GM12865 (cell line): ENCODE measurements around the gene HOXC11.

Source experiments
- DNase-seq: peaks from one replicate; pipeline ENCODE4 v3.0.0; 2010; ENCODE audit warnings: low read depth
- H3K4me3 ChIP-seq: 2 replicates; pipeline ENCODE4 v1.5.1; 2011; ENCODE audit warnings: mild to moderate bottlenecking, low read depth, low read length, control low read depth
- CTCF ChIP-seq: IDR thresholded peaks from 2 replicates; pipeline ENCODE4 v1.5.1; 2011; ENCODE audit warnings: low read length, control low read depth, low read depth, inconsistent platforms; ENCODE audit not compliant: insufficient read depth; ENCODE audit errors: missing control alignments

Gene HOXC11

DNA sequence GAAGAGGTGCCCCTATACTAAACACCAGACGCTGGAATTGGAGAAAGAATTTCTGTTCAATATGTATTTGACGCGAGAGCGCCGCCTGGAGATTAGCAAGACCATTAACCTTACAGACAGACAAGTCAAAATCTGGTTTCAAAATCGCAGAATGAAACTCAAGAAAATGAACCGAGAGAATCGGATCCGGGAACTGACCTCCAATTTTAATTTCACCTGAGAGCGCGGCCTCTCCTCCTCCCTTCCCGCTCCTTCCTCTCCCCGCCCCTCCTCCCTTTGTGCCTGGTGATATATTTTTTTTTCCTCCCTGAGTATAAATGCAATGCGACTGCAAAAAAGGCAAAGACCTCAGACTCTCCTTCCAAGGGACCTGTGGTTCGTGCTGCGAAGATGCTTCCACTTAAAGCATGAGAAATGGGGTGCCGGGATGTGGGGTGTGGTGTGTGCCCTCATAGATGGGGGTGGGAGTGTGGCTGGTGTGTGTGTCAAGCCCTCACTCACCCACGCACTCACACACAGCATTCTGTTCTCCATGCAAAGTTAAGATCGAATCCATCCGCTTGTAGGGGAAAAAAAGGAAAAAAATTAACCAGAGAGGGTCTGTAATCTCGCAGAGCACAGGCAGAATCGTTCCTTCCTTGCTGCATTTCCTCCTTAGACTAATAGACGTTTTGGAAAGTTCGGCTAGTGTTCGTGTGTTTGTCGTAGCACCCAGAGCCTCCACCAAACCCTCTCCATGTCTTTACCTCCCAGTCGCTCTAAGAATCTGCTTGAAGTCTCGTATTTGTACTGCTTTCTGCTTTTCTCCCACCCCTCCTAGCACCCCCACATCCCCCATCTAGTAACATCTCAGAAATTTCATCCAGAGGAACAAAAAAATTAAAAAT, 16.5 kb downstream of the HOXC11 start:
- peak; percentile 78 for DNase-seq
- peak; percentile 57 for TF ChIP-seq CTCF
- no peak overlapping the region for H3K4me3 ChIP-seq

GRCh38 chr12:53990311-53991076, 17.6 kb downstream of the HOXC11 start:
- TF ChIP-seq CTCF = no peak
- H3K4me3 ChIP-seq = no peak overlapping the region
- DNase-seq = no peak

DNA sequence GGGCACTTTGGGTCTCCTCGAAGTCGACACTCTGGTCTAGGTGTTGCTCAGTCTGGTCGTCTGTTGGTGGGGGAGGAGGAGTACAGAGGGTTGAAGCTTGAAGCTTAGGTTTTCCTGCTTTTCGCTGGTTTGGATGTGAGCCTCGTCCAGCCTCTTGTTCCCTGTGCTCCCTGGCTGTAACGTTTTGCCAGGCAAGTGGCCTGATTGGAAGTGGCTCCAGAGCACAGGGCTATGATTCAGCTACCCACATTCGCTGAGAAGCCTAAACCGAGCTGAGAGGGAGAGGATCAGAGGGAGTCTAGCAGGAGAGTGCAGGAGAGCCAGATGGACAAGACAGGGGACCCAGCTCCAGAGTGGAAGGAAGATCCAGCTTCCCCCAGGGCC, 18.1 kb downstream of the HOXC11 start:
- H3K4me3 ChIP-seq = no peak overlapping the region
- DNase-seq = no peak
- TF ChIP-seq CTCF = no peak

DNA sequence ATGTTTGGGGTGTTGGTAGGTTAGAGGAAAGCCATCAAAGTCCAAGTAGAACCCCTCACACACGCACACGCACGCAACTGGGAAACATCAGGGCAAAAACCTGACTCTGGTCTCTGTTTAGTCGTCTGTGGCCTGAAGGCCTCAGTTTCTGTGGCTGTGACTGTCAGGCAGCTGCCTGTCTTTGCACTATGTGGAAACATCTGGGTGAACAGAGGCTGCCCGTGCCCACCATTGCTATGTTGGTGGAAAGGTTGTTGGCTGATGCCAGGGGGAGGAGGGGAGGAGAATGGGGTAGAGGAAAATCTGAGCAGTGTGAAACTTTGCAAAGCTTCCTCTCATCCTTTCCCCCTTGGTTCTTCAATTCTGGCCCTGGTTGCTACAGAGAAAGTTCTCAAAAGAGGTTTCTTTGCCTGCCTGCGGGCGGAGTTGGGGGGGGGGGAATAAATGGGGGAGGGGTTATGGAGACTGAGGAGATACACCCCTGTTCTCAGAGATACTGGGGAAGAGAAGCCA, 19.5 kb downstream of the HOXC11 start:
- H3K4me3 ChIP-seq = no peak overlapping the region
- TF ChIP-seq CTCF = no peak
- DNase-seq = no peak

DNA sequence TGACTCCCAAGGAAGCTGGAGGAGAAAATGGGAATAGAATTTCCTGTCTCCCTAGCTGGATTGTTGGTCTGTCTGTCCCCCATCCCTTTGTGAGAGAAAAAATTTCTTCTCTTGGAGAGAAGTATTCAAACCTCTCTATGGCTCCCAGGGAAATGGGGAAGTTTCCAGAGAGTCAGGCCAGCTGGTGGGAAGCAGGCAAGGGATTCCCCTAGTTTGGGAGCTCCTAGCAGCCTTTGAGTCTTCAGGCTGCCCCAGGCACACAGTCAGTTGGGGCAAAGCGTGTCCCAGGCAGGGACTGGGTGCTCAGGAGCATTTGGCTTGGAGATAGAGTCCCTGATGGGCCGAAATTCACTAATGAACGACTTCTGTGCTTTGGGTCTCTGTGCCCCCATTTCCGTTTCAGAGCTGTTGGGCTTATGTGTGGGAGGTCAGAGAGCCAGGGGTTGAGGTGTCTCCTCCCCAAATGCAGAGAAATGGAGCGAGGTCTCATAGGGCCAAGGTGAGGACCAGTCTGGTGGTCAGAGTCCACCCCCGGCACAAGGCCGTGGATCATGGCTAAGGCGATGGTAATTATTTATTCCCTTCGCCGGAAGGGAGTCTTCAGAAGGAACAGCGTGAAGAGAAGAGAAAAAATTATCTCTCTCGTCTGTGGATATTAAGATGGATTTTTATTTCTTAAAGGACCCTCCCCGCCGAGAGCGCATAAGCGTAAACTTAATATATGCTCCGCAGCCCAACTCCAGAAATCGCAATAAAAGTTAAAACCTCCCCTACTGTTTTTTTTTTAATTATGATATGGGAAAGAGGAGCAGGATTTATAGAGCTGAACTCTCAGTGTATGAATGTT, 20.5 kb downstream of the HOXC11 start:
- no peak for TF ChIP-seq CTCF
- no peak overlapping the region for H3K4me3 ChIP-seq

GRCh38 chr12:53994009-53994263, 21.0 kb downstream of the HOXC11 start:
- DNase-seq = no peak
- TF ChIP-seq CTCF = no peak
- no peak overlapping the region for H3K4me3 ChIP-seq

More for the DNA sequence above, 20.5 kb downstream of the HOXC11 start:
- DNase-seq = no peak
